B cell (primary cell): Measurements from ENCODE around the gene FAM174C. TPM values are rescaled to one million over a fixed set of nuclear protein-coding genes. Genes with fewer than 3 reads are reported as not detected.

ENCODE experiments used
- ATAC-seq: fragments of 200-7000 bp; cut with Tn5 transposase; one replicate; pipeline ENCODE4 v1.10.0; 2021; ENCODE audit warnings: low read depth, mild to moderate bottlenecking, moderate number of reproducible peaks, moderate library complexity
- CTCF ChIA-PET: fragments of 350-600 bp; sonication (Branson Sonifier 250); formaldehyde crosslinking; loops from one replicate; lab custom pipeline; 2021; ENCODE audit warnings: antibody characterized with exemption, inconsistent platforms; lab: Charles Lee
- POLR2A ChIA-PET: fragments of 350-600 bp; sonication (Branson Sonifier 250); formaldehyde crosslinking; loops from one replicate; lab custom pipeline; 2021; ENCODE audit warnings: antibody characterized with exemption; lab: Charles Lee
- DNase-seq: peaks from one replicate; pipeline ENCODE4 v3.0.0; 2013
- H2AFZ ChIP-seq: 2 replicates; pipeline ENCODE4 v1.6.1; 2012; ENCODE audit warnings: mild to moderate bottlenecking, low read depth, low read length; ENCODE audit not compliant: insufficient read depth, poor library complexity, severe bottlenecking
- H3K27ac ChIP-seq, 2 donors: 1 replicate in 1 of 2; 2 replicates in 1 of 2; pipeline ENCODE4 v1.5.1; 2012 to 2013; ENCODE audit warnings: low read length in 2 of 2, mild to moderate bottlenecking in 2 of 2, moderate library complexity in 1 of 2
- H3K27me3 ChIP-seq, 4 experiments: fragments of 200-600 bp in 1 of 4; sonication (generic) in 1 of 4; replicated peaks in 1 of 4; 1 replicate in 2 of 4; 2 replicates in 2 of 4; pipeline versions ENCODE4 v1.6.1 to v1.7.0; 2013 to 2016; ENCODE audit warnings: low read length in 3 of 4, mild to moderate bottlenecking in 2 of 4, mixed read lengths in 1 of 4, moderate library complexity in 1 of 4; ENCODE audit not compliant: insufficient read depth in 4 of 4, control insufficient read depth in 3 of 4; ENCODE audit errors: control extremely low read depth in 1 of 4
- H3K36me3 ChIP-seq, 2 experiments: replicated peaks in 1 of 2; 1 replicate in 1 of 2; 2 replicates in 1 of 2; pipeline versions ENCODE4 v1.6.1 to v1.7.1; 2013; ENCODE audit warnings: low read length in 1 of 2; ENCODE audit not compliant: insufficient read depth in 2 of 2, control insufficient read depth in 1 of 2; ENCODE audit errors: control extremely low read depth in 1 of 2, extremely low read depth in 1 of 2
- H3K4me1 ChIP-seq, 2 donors: fragments of 200-600 bp in 1 of 2; sonication (generic) in 1 of 2; 1 replicate in 1 of 2; 2 replicates in 1 of 2; pipeline versions ENCODE4 v1.5.1 to v1.6.1; 2013 to 2017; ENCODE audit warnings: low read length in 2 of 2; ENCODE audit not compliant: control insufficient read depth in 2 of 2, insufficient read depth in 2 of 2
- H3K4me2 ChIP-seq: replicated peaks from 2 replicates; pipeline ENCODE3; 2012; ENCODE audit warnings: mild to moderate bottlenecking, low read depth, low read length; ENCODE audit not compliant: poor library complexity, severe bottlenecking
- H3K4me3 ChIP-seq, 5 experiments: fragments of 200-600 bp in 1 of 5; sonication (generic) in 1 of 5; 1 replicate in 3 of 5; 2 replicates in 2 of 5; pipeline versions ENCODE4 v1.5.1 to v1.7.0; 2011 to 2016; ENCODE audit warnings: low read length in 4 of 5, mild to moderate bottlenecking in 4 of 5, low read depth in 2 of 5, control low read depth in 1 of 5, moderate library complexity in 1 of 5; ENCODE audit not compliant: insufficient read depth in 1 of 5; ENCODE audit errors: control extremely low read depth in 1 of 5, extremely low read depth in 1 of 5
- H3K79me2 ChIP-seq: fragments of 200-600 bp; sonication (generic); one replicate; pipeline ENCODE4 v1.6.0; 2016; ENCODE audit warnings: low read length; ENCODE audit not compliant: control insufficient read depth, insufficient read depth
- H3K9ac ChIP-seq: fragments of 200-600 bp; sonication (generic); 2 replicates; pipeline ENCODE4 v1.6.1; 2017; ENCODE audit warnings: mild to moderate bottlenecking, low read length, moderate library complexity
- H3K9me3 ChIP-seq, 3 donors: one replicate each; pipeline versions ENCODE4 v1.6.1 to v1.7.1; 2013; ENCODE audit warnings: low read length in 2 of 3; ENCODE audit not compliant: control insufficient read depth in 2 of 3, insufficient read depth in 1 of 3; ENCODE audit errors: control extremely low read depth in 1 of 3
- H4K20me1 ChIP-seq: 2 replicates; pipeline ENCODE4 v1.6.0; 2012; ENCODE audit warnings: mild to moderate bottlenecking, low read length; ENCODE audit not compliant: insufficient read depth, control insufficient read depth, poor library complexity, severe bottlenecking
- H3K27ac Mint-ChIP-seq: one replicate; pipeline ENCODE4 v1.8.0; 2021; ENCODE audit warnings: mixed read lengths
- H3K27me3 Mint-ChIP-seq: one replicate; pipeline ENCODE4 v1.8.0; 2021; ENCODE audit warnings: mixed read lengths
- H3K4me1 Mint-ChIP-seq: one replicate; pipeline ENCODE4 v1.8.0; 2021; ENCODE audit warnings: mixed read lengths
- H3K4me3 Mint-ChIP-seq: one replicate; pipeline ENCODE4 v1.8.0; 2021; ENCODE audit warnings: mixed read lengths
- H3K9me3 Mint-ChIP-seq: one replicate; pipeline ENCODE4 v1.8.0; 2022; ENCODE audit warnings: mixed read lengths; ENCODE audit not compliant: insufficient read depth
- EZH2 ChIP-seq: IDR thresholded peaks from 2 replicates; pipeline ENCODE4 v1.6.1; 2012; ENCODE audit warnings: borderline replicate concordance, low read depth, mild to moderate bottlenecking, moderate library complexity, low read length; ENCODE audit not compliant: insufficient read depth, poor library complexity, severe bottlenecking
- WGBS: methylation state at CpG from one replicate; pipeline ENCODE4 v1.1.5; 2013; ENCODE audit warnings: missing lambda C conversion rate; ENCODE audit not compliant: insufficient coverage; 5-methylcytosine and 5-hydroxymethylcytosine counted together
- intact Hi-C: fragments of 100-400 bp; cut with micrococcal nuclease; formaldehyde crosslinking; loops from one replicate; pipeline ENCODE4 v1.10.0; 2022
- polyA plus RNA-seq: library from polyadenylated mRNA; depleted of rRNA; stranded (reverse); fragments of >200 nt; gene quantifications from 2 replicates; pipeline ENCODE4 v1.2.3, GENCODE V29; 2012
- total RNA-seq, 2 donors: library from RNA; stranded (reverse); fragments of 120-200 nt in 1 of 2; gene quantifications; 1 replicate in 1 of 2; 2 replicates in 1 of 2; pipeline versions ENCODE4 v1.2.3 to v1.2.4, GENCODE V29; 2013 to 2022
- TF ChIP-seq, protein P1 (sequence below): fragments of 200-600 bp; IDR thresholded peaks from one replicate; pipeline ENCODE4 v1.8.0; 2022; ENCODE audit warnings: antibody characterized with exemption, mild to moderate bottlenecking

FAM174C gene
- total and polyA plus RNA-seq, 2 donors (not counting 1 experiment from before 2014, with no cell fraction given) = 41.1 to 70.6 TPM

DNA sequence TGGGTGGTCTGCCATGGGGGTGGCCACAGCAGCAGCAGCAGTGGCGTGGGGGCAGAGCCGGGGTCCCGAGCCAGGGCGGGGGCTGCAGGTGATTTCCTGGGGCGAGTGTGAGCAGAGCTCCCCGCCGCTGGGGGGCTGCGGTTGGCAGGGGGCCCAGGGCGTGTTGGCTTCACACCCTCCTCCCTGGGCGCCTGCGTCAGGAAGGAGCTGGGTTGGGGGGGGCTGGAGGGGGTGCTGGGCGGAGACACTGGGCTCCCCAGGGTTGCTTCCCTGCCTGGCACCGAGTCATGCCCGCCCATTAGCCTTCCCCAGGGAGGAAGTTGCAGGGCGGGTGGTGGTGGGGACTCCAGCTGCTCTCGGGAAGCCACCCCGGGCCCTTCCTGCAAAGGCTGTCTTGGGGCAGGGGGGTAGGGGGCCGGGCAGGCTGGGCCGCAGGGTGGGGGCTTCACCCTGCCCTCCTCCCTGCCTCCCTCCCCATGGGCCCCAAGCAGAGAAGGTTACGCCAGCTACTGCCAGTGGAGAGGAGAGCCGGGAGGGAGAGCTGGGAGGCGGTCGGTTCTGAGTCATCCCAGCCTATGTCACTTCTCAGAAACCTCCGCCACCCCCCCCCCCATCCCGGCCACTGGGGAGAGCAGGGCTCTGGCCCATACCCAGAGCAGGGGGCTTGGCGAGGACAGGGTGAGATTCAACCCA is 22.4 kb upstream of the FAM174C start:
- CTCF ChIA-PET = interaction anchor here (0.7 to 5.8 kb wide), 5 partner anchors 9 to 53 kb away, joined by 3 to 113 read pairs (median 8); partner anchors contain the start of gene CIRBP
- H3K27me3 Mint-ChIP-seq = no peaks in the 10 kb centered on the region
- H3K27ac Mint-ChIP-seq = peak overlapping the region; percentile 92
- H4K20me1 ChIP-seq = peaks cover 64% of the 10 kb centered on the region
- peak; percentile 44 for ATAC-seq
- POLR2A ChIA-PET = interaction anchor here (0.6 to 10.7 kb wide), 12 partner anchors 9 to 804 kb away, joined by 3 to 305 read pairs (median 4); partner anchors contain the start of genes CIRBP, FAM174C and TCF3
- no peaks in the 10 kb centered on the region for H3K9me3 ChIP-seq
- TF ChIP-seq, protein P1, sequence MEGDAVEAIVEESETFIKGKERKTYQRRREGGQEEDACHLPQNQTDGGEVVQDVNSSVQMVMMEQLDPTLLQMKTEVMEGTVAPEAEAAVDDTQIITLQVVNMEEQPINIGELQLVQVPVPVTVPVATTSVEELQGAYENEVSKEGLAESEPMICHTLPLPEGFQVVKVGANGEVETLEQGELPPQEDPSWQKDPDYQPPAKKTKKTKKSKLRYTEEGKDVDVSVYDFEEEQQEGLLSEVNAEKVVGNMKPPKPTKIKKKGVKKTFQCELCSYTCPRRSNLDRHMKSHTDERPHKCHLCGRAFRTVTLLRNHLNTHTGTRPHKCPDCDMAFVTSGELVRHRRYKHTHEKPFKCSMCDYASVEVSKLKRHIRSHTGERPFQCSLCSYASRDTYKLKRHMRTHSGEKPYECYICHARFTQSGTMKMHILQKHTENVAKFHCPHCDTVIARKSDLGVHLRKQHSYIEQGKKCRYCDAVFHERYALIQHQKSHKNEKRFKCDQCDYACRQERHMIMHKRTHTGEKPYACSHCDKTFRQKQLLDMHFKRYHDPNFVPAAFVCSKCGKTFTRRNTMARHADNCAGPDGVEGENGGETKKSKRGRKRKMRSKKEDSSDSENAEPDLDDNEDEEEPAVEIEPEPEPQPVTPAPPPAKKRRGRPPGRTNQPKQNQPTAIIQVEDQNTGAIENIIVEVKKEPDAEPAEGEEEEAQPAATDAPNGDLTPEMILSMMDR = no peak
- TF ChIP-seq EZH2 = no peak
- H3K4me1 ChIP-seq = peaks cover 39 to 67% of the 10 kb centered on the region in 2 donors
- peak overlapping the region in 4 of 5 experiments; percentile 72 to 92 (median 88) for H3K4me3 ChIP-seq
- H3K27me3 ChIP-seq = no peaks in the 10 kb centered on the region
- peak; percentile 91 for DNase-seq
- 0% methylated on average over 9 of the region's 26 CpGs for WGBS
- no peak overlapping the region for H2AFZ ChIP-seq
- peak overlapping the region; percentile 89 to 94 for H3K27ac ChIP-seq
- H3K4me2 ChIP-seq = peak overlapping the region; percentile 98
- H3K79me2 ChIP-seq = peaks cover 70% of the 10 kb centered on the region
- peaks cover 0 to 47% of the 10 kb centered on the region in 2 experiments for H3K36me3 ChIP-seq
- H3K9me3 Mint-ChIP-seq = no peaks in the 10 kb centered on the region
- peaks cover 44% of the 10 kb centered on the region for H3K4me1 Mint-ChIP-seq
- peak overlapping the region; percentile 79 for H3K4me3 Mint-ChIP-seq
- H3K9ac ChIP-seq = peak overlapping the region; percentile 86
- intact Hi-C loops = no loop called here
